ENCODE measurements around the gene ACAN. TPM values are rescaled to one million over a fixed set of nuclear protein-coding genes. Genes with fewer than 3 reads are reported as not detected.

Gene ACAN
- total RNA-seq, 1 donor from 2014 or later, result 0.03 TPM

- peaks cover 4% of the 10 kb centered on the region for H3K27me3 Mint-ChIP-seq (ENCODE audit: unreplicated experiment)
- H3K9me3 Mint-ChIP-seq (ENCODE audit: unreplicated experiment), result no peaks in the 10 kb centered on the region
- TF ChIP-seq CTCF (IDR thresholded peaks at IDR 0.05; ENCODE audit: unreplicated experiment), result no peak
- no peak for DNase-seq (ENCODE audit: low spot score)
- H3K36me3 Mint-ChIP-seq (ENCODE audit: low read depth, unreplicated experiment), result no peaks in the 10 kb centered on the region
- H3K4me3 Mint-ChIP-seq (ENCODE audit: unreplicated experiment), result no peak overlapping the region
- no peak overlapping the region for H3K27ac Mint-ChIP-seq (ENCODE audit: unreplicated experiment)
- H3K4me1 Mint-ChIP-seq (ENCODE audit: unreplicated experiment), result no peaks in the 10 kb centered on the region
Measured at GRCh38 chr15:88842156-88842555, 38.9 kb downstream of the ACAN start.

GRCh38 chr15:88843334-88843733 lies 40.1 kb downstream of the ACAN start:
- H3K36me3 Mint-ChIP-seq (ENCODE audit: low read depth, unreplicated experiment), result no peaks in the 10 kb centered on the region
- H3K27ac Mint-ChIP-seq (ENCODE audit: unreplicated experiment), result no peak overlapping the region
- no peaks in the 10 kb centered on the region for H3K27me3 Mint-ChIP-seq (ENCODE audit: unreplicated experiment)
- no peak for DNase-seq (ENCODE audit: low spot score)
- H3K4me1 Mint-ChIP-seq (ENCODE audit: unreplicated experiment), result no peaks in the 10 kb centered on the region
- H3K9me3 Mint-ChIP-seq (ENCODE audit: unreplicated experiment), result no peaks in the 10 kb centered on the region
- TF ChIP-seq CTCF (IDR thresholded peaks at IDR 0.05; ENCODE audit: unreplicated experiment), result no peak
- H3K4me3 Mint-ChIP-seq (ENCODE audit: unreplicated experiment), result no peak overlapping the region

- DNase-seq (ENCODE audit: low spot score), result no peak
- Mint-ChIP-seq H3K4me3 (ENCODE audit: unreplicated experiment) (no peak overlapping the region), H3K27me3 (ENCODE audit: unreplicated experiment) (no peaks in the 10 kb centered on the region), H3K4me1 (ENCODE audit: unreplicated experiment) (no peaks in the 10 kb centered on the region), H3K36me3 (ENCODE audit: low read depth, unreplicated experiment) (no peaks in the 10 kb centered on the region), H3K9me3 (ENCODE audit: unreplicated experiment) (no peaks in the 10 kb centered on the region), H3K27ac (ENCODE audit: unreplicated experiment) (no peak overlapping the region)
- TF ChIP-seq CTCF (IDR thresholded peaks at IDR 0.05; ENCODE audit: unreplicated experiment), result no peak
Measured at GRCh38 chr15:88844749-88845386, 41.6 kb downstream of the ACAN start.

GRCh38 chr15:88845616-88846015 lies 42.4 kb downstream of the ACAN start:
- Mint-ChIP-seq H3K27ac (ENCODE audit: unreplicated experiment) (no peak overlapping the region), H3K36me3 (ENCODE audit: low read depth, unreplicated experiment) (no peaks in the 10 kb centered on the region), H3K9me3 (ENCODE audit: unreplicated experiment) (no peaks in the 10 kb centered on the region), H3K4me3 (ENCODE audit: unreplicated experiment) (no peak overlapping the region), H3K4me1 (ENCODE audit: unreplicated experiment) (no peaks in the 10 kb centered on the region), H3K27me3 (ENCODE audit: unreplicated experiment) (no peaks in the 10 kb centered on the region)
- no peak for DNase-seq (ENCODE audit: low spot score)
- no peak for TF ChIP-seq CTCF (IDR thresholded peaks at IDR 0.05; ENCODE audit: unreplicated experiment)

GRCh38 chr15:88847144-88847543 lies 43.9 kb downstream of the ACAN start:
- no peak for TF ChIP-seq CTCF (IDR thresholded peaks at IDR 0.05; ENCODE audit: unreplicated experiment)
- Mint-ChIP-seq H3K9me3 (ENCODE audit: unreplicated experiment) (no peaks in the 10 kb centered on the region), H3K36me3 (ENCODE audit: low read depth, unreplicated experiment) (no peaks in the 10 kb centered on the region), H3K4me1 (ENCODE audit: unreplicated experiment) (no peaks in the 10 kb centered on the region), H3K27ac (ENCODE audit: unreplicated experiment) (no peak overlapping the region), H3K4me3 (ENCODE audit: unreplicated experiment) (no peak overlapping the region), H3K27me3 (ENCODE audit: unreplicated experiment) (no peaks in the 10 kb centered on the region)
- DNase-seq (ENCODE audit: low spot score), result no peak

Data from endothelial cell (in vitro differentiated cells).